H1 (cell line): Measurements from ENCODE around the gene IDUA. TPM values are rescaled to one million over a fixed set of nuclear protein-coding genes. Genes with fewer than 3 reads are reported as not detected.

Experiments
- ASH2L ChIP-seq: fragments of 200-600, 300-600 bp; sonication (generic); IDR thresholded peaks from one replicate; pipeline ENCODE4 v1.7.1; 2017; ENCODE audit warnings: low read length
- BCL11A ChIP-seq, 2 experiments: IDR thresholded peaks; one replicate each; pipeline ENCODE4 v1.6.1; 2011; ENCODE audit warnings: low read depth in 2 of 2, low read length in 2 of 2, mild to moderate bottlenecking in 2 of 2
- POU5F1 ChIP-seq: IDR thresholded peaks from 2 replicates; pipeline ENCODE4 v1.6.1; 2011; ENCODE audit warnings: low read depth, mild to moderate bottlenecking, low read length, moderate library complexity
- TAF1 ChIP-seq: IDR thresholded peaks from 2 replicates; pipeline ENCODE4 v1.6.1; 2011; ENCODE audit warnings: mild to moderate bottlenecking, low read depth, low read length
- USF2 ChIP-seq: IDR thresholded peaks from 2 replicates; pipeline ENCODE4 v1.6.1; 2011; ENCODE audit warnings: low read length, improper control_type of control experiment
- polyA plus RNA-seq, 7 experiments: library from polyadenylated mRNA; depleted of rRNA in 3 of 7; stranded (reverse) in 5 of 7; unstranded in 2 of 7; fragments of >200 nt in 5 of 7; fragments of 200-250 nt in 2 of 7; gene quantifications; 1 replicate in 5 of 7; 2 replicates in 1 of 7; 4 replicates in 1 of 7; pipeline versions ENCODE4 v1.2.1 to v1.2.3, GENCODE V29; 2011 to 2013; ENCODE audit warnings: missing spikeins in 2 of 7, mixed read lengths in 2 of 7
- total RNA-seq: library from RNA; stranded (reverse); fragmentation: NEBNext Ultra II Directional; extraction: Animal tissue kit (Norgen Biotek cat#: 25700); gene quantifications from 2 replicates; pipeline ENCODE4 v1.2.1, GENCODE V29; 2021

Gene IDUA
- total and polyA plus RNA-seq, 2 of the 8 experiments (the other 6 are each of a cell fraction or from before 2014, with no cell fraction given): 2.8 to 4.8 TPM

GRCh38 chr4:1036976-1037810 is 50.3 kb downstream of the IDUA start (continued):
- no peak for TF ChIP-seq POU5F1
- TF ChIP-seq ASH2L: no peak
- TF ChIP-seq USF2: no peak
- TF ChIP-seq BCL11A (IDR thresholded peaks at IDR 0.05; ENCODE audit: low read depth in 2 of 2, low read length in 2 of 2): no peak
- TF ChIP-seq TAF1: no peak
